GM12878 (cell line): Measurements from ENCODE around the gene SPTAN1. TPM values are rescaled to one million over a fixed set of nuclear protein-coding genes. Genes with fewer than 3 reads are reported as not detected.

Source experiments
- BMI1 ChIP-seq: fragments of 450-650 bp; IDR thresholded peaks from 2 replicates; pipeline ENCODE4 v1.6.1; 2016; ENCODE audit warnings: mild to moderate bottlenecking, moderate library complexity, borderline replicate concordance
- CEBPB ChIP-seq, 2 experiments: fragments of 150-350 bp in 1 of 2; IDR thresholded peaks; 2 replicates each; pipeline ENCODE4 v1.6.1; 2012 to 2014; ENCODE audit warnings: low read depth in 2 of 2, low read length in 2 of 2, borderline replicate concordance in 1 of 2, inconsistent platforms in 1 of 2
- CHD4 ChIP-seq: fragments of 200-600 bp; sonication (generic); IDR thresholded peaks from 2 replicates; pipeline ENCODE4 v1.6.1; 2016; ENCODE audit warnings: mild to moderate bottlenecking
- DPF2 ChIP-seq: fragments of 450-650 bp; IDR thresholded peaks from 2 replicates; pipeline ENCODE4 v1.6.1; 2017; ENCODE audit warnings: mild to moderate bottlenecking
- EED ChIP-seq: sonication (generic); IDR thresholded peaks from 2 replicates; pipeline ENCODE4 v1.6.1; 2016; ENCODE audit warnings: antibody characterized with exemption, low read depth
- IKZF1 ChIP-seq: fragments of 450-650 bp; conservative IDR thresholded peaks from 2 replicates; pipeline ENCODE4 v1.6.1; 2017; ENCODE audit warnings: antibody characterized with exemption, mild to moderate bottlenecking
- JUND ChIP-seq: IDR thresholded peaks from 2 replicates; pipeline ENCODE4 v1.6.1; 2012; ENCODE audit warnings: low read depth, mild to moderate bottlenecking, low read length, improper control_type of control experiment, moderate library complexity
- KAT2A ChIP-seq: conservative IDR thresholded peaks from 2 replicates; pipeline ENCODE4 v1.6.1; 2011; ENCODE audit warnings: low read depth, low read length; ENCODE audit not compliant: control insufficient read depth
- MTA3 ChIP-seq: IDR thresholded peaks from 2 replicates; pipeline ENCODE4 v1.6.1; 2012; ENCODE audit warnings: low read length, inconsistent platforms, borderline replicate concordance
- MYB ChIP-seq: fragments of 150-350 bp; IDR thresholded peaks from 2 replicates; pipeline ENCODE4 v1.6.1; 2014; ENCODE audit warnings: mild to moderate bottlenecking, low read depth, low read length, borderline replicate concordance
- NR2C2 ChIP-seq: IDR thresholded peaks from 2 replicates; pipeline ENCODE4 v1.6.1; 2011; ENCODE audit warnings: borderline replicate concordance, low read depth; ENCODE audit not compliant: control insufficient read depth, insufficient read length
- NRF1 ChIP-seq: conservative IDR thresholded peaks from 2 replicates; pipeline ENCODE4 v1.6.1; 2011; ENCODE audit warnings: mild to moderate bottlenecking, low read depth, low read length, improper control_type of control experiment
- PAX5 ChIP-seq: IDR thresholded peaks from 2 replicates; pipeline ENCODE4 v1.6.1; 2011; ENCODE audit warnings: low read depth, low read length, borderline replicate concordance
- POLR2AphosphoS5 ChIP-seq: IDR thresholded peaks from 2 replicates; pipeline ENCODE4 v1.6.1; 2011; ENCODE audit warnings: mild to moderate bottlenecking, low read length, inconsistent platforms
- SMAD5 ChIP-seq: IDR thresholded peaks from 2 replicates; pipeline ENCODE4 v1.6.1; 2016; ENCODE audit warnings: antibody characterized with exemption, low read depth
- SMARCA5 ChIP-seq: fragments of 450-650 bp; IDR thresholded peaks from 2 replicates; pipeline ENCODE4 v1.6.1; 2017; ENCODE audit warnings: mild to moderate bottlenecking
- SRF ChIP-seq, 2 experiments: IDR thresholded peaks; 2 replicates each; pipeline ENCODE4 v1.6.1; 2011; ENCODE audit warnings: low read depth in 2 of 2, low read length in 2 of 2, mild to moderate bottlenecking in 1 of 2, moderate library complexity in 1 of 2
- TARDBP ChIP-seq: IDR thresholded peaks from 2 replicates; pipeline ENCODE4 v1.6.1; 2016; ENCODE audit warnings: borderline replicate concordance
- YBX1 ChIP-seq: fragments of 450-650 bp; IDR thresholded peaks from 2 replicates; pipeline ENCODE4 v1.6.1; 2016; ENCODE audit warnings: antibody characterized with exemption
- ZBED1 ChIP-seq: IDR thresholded peaks from 2 replicates; pipeline ENCODE4 v1.6.1; 2016; ENCODE audit warnings: borderline replicate concordance
- ZNF217 ChIP-seq: fragments of 450-650 bp; IDR thresholded peaks from 2 replicates; pipeline ENCODE4 v1.6.1; 2017; ENCODE audit warnings: antibody characterized with exemption, mild to moderate bottlenecking
- ZNF274 ChIP-seq: IDR thresholded peaks from one replicate; pipeline ENCODE4 v1.8.0; 2011; ENCODE audit not compliant: insufficient read length, insufficient read depth
- polyA plus RNA-seq, 11 experiments: library from polyadenylated mRNA; depleted of rRNA in 4 of 11; unstranded in 6 of 11; stranded (reverse) in 5 of 11; fragments of >200 nt; fragmentation: Nextera tagmentation in 4 of 11; fragmentation: Illumina TruSeq in 1 of 11; extraction: Ambion mirVana in 4 of 11; extraction: Trizol in 1 of 11; gene quantifications; 1 replicate in 1 of 11; 2 replicates in 10 of 11; pipeline versions ENCODE4 v1.2.1 to v1.2.3, GENCODE V29; 2011 to 2016; ENCODE audit warnings: inconsistent platforms in 2 of 11, missing spikeins in 2 of 11, low read depth in 1 of 11
- total RNA-seq, 4 experiments: library from RNA; depleted of rRNA in 3 of 4; stranded (reverse); fragments of >200 nt in 3 of 4; fragmentation: Illumina TruSeq in 1 of 4; extraction: Trizol in 1 of 4; gene quantifications; 2 replicates each; pipeline versions ENCODE4 v1.2.1 to v1.2.3, GENCODE V29; 2013 to 2021
- TF ChIP-seq, protein P1 (sequence below): IDR thresholded peaks from 2 replicates; pipeline ENCODE4 v1.6.1; 2012; ENCODE audit warnings: improper control_type of control experiment, low read depth, low read length; ENCODE audit not compliant: insufficient replicate concordance
- TF ChIP-seq, protein P2 (sequence below): fragments of 450-650 bp; IDR thresholded peaks from 2 replicates; pipeline ENCODE4 v1.6.1; 2017; ENCODE audit warnings: mild to moderate bottlenecking

SPTAN1 gene
- total and polyA plus RNA-seq, 10 of the 15 experiments (the other 5 are each of a cell fraction or from before 2014, with no cell fraction given) = 18.7 to 156 (median 73.6) TPM

DNA sequence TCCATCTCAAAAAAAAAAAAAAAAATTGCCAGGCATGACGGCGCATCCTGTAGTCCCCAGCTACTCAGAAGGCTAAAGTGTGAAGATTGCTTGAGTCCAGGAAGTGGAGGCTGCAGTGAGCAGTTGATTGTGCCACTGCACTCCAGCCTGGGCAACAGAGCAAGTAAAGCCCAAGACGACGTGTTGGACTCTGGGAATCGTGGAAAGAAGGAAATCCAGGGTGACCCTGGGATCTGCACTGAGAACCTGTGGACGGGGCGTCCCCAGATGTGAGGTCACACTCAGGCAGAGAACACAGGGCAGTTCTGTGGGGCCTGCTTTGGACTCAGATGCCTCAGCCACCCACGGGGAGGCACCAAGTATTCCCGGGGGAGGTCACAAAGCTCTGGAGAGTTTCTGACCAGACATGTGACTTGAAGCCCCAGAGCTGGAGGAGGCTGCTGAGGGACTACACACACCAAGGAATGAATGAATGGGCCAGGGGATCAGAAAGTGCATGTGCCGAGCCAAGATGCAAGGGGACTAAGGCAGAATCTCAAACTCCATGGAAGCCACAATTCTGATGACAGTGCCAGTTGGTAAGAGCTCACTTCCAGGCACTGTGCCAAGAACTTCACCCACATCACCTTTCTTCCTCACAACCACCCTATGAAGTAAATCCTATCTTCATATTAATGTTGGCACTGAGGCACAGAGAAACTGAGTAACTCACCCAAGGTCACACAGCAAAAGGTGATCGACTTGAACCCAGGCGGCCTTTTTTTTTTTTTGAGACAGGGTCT, 91.3 kb downstream of the SPTAN1 start (continued):
- TF ChIP-seq NR2C2 = no peak
- TF ChIP-seq IKZF1 = peak; percentile 93
- TF ChIP-seq JUND = no peak
- TF ChIP-seq MTA3 = no peak
- TF ChIP-seq, protein P1, sequence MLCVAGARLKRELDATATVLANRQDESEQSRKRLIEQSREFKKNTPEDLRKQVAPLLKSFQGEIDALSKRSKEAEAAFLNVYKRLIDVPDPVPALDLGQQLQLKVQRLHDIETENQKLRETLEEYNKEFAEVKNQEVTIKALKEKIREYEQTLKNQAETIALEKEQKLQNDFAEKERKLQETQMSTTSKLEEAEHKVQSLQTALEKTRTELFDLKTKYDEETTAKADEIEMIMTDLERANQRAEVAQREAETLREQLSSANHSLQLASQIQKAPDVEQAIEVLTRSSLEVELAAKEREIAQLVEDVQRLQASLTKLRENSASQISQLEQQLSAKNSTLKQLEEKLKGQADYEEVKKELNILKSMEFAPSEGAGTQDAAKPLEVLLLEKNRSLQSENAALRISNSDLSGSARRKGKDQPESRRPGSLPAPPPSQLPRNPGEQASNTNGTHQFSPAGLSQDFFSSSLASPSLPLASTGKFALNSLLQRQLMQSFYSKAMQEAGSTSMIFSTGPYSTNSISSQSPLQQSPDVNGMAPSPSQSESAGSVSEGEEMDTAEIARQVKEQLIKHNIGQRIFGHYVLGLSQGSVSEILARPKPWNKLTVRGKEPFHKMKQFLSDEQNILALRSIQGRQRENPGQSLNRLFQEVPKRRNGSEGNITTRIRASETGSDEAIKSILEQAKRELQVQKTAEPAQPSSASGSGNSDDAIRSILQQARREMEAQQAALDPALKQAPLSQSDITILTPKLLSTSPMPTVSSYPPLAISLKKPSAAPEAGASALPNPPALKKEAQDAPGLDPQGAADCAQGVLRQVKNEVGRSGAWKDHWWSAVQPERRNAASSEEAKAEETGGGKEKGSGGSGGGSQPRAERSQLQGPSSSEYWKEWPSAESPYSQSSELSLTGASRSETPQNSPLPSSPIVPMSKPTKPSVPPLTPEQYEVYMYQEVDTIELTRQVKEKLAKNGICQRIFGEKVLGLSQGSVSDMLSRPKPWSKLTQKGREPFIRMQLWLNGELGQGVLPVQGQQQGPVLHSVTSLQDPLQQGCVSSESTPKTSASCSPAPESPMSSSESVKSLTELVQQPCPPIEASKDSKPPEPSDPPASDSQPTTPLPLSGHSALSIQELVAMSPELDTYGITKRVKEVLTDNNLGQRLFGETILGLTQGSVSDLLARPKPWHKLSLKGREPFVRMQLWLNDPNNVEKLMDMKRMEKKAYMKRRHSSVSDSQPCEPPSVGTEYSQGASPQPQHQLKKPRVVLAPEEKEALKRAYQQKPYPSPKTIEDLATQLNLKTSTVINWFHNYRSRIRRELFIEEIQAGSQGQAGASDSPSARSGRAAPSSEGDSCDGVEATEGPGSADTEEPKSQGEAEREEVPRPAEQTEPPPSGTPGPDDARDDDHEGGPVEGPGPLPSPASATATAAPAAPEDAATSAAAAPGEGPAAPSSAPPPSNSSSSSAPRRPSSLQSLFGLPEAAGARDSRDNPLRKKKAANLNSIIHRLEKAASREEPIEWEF = peak; percentile 93
- peak; percentile 85 for TF ChIP-seq DPF2
- no peak for TF ChIP-seq MYB
- peak; percentile 51; the same call in 1 of the 2 replicates for TF ChIP-seq EED
- peak; percentile 49; the same call in 1 of the 2 replicates for TF ChIP-seq PAX5
- no peak for TF ChIP-seq SRF (IDR thresholded peaks at IDR 0.05; ENCODE audit: low read depth in 2 of 2, low read length in 2 of 2)
- TF ChIP-seq KAT2A = no peak
- TF ChIP-seq ZBED1 = 0 out of 2 replicates have a peak, but pooled peaks have one; percentile 26
- TF ChIP-seq YBX1 = peak; percentile 83
- no peak for TF ChIP-seq ZNF274
- no peak for TF ChIP-seq BMI1
- TF ChIP-seq SMARCA5 = peak; percentile 72; the same call in 1 of the 2 replicates
- no peak; the same call in 1 of the 2 replicates for TF ChIP-seq SMAD5
- TF ChIP-seq CEBPB (IDR thresholded peaks at IDR 0.05; ENCODE audit: borderline replicate concordance in 1 of 2, low read depth in 2 of 2, low read length in 2 of 2) = no peak
- peak; percentile 50; the same call in 1 of the 2 replicates for TF ChIP-seq POLR2AphosphoS5
- TF ChIP-seq ZNF217 = peak; percentile 49; the same call in 1 of the 2 replicates
- TF ChIP-seq, protein P2, sequence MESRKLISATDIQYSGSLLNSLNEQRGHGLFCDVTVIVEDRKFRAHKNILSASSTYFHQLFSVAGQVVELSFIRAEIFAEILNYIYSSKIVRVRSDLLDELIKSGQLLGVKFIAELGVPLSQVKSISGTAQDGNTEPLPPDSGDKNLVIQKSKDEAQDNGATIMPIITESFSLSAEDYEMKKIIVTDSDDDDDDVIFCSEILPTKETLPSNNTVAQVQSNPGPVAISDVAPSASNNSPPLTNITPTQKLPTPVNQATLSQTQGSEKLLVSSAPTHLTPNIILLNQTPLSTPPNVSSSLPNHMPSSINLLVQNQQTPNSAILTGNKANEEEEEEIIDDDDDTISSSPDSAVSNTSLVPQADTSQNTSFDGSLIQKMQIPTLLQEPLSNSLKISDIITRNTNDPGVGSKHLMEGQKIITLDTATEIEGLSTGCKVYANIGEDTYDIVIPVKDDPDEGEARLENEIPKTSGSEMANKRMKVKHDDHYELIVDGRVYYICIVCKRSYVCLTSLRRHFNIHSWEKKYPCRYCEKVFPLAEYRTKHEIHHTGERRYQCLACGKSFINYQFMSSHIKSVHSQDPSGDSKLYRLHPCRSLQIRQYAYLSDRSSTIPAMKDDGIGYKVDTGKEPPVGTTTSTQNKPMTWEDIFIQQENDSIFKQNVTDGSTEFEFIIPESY = no peak
- TF ChIP-seq NRF1 = no peak
- no peak for TF ChIP-seq TARDBP
- no peak for TF ChIP-seq CHD4
